GM23338 (cell line): ENCODE measurements around the gene SFT2D1.
A peak's percentile ranks its signal among the peaks of the same experiment; 100 is the strongest.

Experiments
- EZH2 ChIP-seq: fragments of 200-600 bp; sonication (generic); IDR thresholded peaks from one replicate; pipeline ENCODE4 v1.8.0; 2017; ENCODE audit warnings: antibody characterized with exemption, mild to moderate bottlenecking, low read depth; ENCODE audit not compliant: unreplicated experiment
- TF ChIP-seq, protein P1 (sequence below): IDR thresholded peaks from one replicate; pipeline ENCODE4 v1.6.1; 2018; ENCODE audit warnings: antibody characterized with exemption; ENCODE audit not compliant: unreplicated experiment
- TF ChIP-seq, protein P2 (sequence below), 2 experiments: fragments of 200-600 bp in 1 of 2; sonication (generic) in 1 of 2; conservative IDR thresholded peaks; 2 replicates each; pipeline versions ENCODE4 v1.5.1 to v1.6.1; 2016 to 2017; ENCODE audit warnings: antibody characterized with exemption in 2 of 2, low read depth in 2 of 2, mild to moderate bottlenecking in 2 of 2, moderate library complexity in 1 of 2

DNA sequence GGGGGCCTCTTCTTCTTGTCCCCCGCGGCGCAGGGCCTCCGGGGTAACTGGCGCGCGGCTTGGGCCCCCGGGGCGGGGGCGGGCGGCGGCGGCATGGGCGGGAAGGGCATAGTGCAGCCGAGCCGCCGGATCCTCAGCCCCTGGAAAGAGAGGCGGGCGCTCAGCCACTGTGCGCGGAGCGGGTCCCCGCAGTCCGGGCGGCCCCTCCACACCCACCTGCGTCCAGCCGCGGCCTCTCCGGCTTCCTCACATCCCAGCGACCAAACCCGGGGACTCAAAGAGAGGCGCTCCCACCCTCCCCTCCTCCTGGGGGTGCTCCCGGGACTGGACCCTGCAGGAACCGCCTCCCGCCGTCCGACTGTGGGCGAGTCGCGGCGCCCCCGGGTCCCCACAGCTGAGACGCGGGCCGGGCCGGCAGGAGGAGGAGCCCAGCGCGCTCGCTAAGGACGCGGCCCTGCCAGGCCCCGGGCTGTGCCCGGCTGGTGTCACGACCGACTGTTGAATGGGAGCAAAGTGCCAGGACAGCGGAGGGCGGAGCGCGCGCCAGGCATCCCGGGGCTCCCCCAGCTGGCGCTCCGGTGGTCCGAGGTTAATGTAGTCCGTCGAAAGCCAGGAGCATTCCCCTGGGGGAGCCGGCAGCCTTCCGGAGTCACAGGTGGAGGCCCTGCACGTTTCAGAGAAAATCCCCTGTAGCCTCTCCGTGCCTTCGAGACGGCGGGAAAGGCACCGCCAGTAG, 34.1 kb downstream of the SFT2D1 start, which contains the start of gene PRR18:
- TF ChIP-seq, protein P1, sequence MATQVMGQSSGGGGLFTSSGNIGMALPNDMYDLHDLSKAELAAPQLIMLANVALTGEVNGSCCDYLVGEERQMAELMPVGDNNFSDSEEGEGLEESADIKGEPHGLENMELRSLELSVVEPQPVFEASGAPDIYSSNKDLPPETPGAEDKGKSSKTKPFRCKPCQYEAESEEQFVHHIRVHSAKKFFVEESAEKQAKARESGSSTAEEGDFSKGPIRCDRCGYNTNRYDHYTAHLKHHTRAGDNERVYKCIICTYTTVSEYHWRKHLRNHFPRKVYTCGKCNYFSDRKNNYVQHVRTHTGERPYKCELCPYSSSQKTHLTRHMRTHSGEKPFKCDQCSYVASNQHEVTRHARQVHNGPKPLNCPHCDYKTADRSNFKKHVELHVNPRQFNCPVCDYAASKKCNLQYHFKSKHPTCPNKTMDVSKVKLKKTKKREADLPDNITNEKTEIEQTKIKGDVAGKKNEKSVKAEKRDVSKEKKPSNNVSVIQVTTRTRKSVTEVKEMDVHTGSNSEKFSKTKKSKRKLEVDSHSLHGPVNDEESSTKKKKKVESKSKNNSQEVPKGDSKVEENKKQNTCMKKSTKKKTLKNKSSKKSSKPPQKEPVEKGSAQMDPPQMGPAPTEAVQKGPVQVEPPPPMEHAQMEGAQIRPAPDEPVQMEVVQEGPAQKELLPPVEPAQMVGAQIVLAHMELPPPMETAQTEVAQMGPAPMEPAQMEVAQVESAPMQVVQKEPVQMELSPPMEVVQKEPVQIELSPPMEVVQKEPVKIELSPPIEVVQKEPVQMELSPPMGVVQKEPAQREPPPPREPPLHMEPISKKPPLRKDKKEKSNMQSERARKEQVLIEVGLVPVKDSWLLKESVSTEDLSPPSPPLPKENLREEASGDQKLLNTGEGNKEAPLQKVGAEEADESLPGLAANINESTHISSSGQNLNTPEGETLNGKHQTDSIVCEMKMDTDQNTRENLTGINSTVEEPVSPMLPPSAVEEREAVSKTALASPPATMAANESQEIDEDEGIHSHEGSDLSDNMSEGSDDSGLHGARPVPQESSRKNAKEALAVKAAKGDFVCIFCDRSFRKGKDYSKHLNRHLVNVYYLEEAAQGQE, result no peak
- TF ChIP-seq, protein P2, sequence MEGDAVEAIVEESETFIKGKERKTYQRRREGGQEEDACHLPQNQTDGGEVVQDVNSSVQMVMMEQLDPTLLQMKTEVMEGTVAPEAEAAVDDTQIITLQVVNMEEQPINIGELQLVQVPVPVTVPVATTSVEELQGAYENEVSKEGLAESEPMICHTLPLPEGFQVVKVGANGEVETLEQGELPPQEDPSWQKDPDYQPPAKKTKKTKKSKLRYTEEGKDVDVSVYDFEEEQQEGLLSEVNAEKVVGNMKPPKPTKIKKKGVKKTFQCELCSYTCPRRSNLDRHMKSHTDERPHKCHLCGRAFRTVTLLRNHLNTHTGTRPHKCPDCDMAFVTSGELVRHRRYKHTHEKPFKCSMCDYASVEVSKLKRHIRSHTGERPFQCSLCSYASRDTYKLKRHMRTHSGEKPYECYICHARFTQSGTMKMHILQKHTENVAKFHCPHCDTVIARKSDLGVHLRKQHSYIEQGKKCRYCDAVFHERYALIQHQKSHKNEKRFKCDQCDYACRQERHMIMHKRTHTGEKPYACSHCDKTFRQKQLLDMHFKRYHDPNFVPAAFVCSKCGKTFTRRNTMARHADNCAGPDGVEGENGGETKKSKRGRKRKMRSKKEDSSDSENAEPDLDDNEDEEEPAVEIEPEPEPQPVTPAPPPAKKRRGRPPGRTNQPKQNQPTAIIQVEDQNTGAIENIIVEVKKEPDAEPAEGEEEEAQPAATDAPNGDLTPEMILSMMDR (conservative IDR thresholded peaks at IDR 0.05; ENCODE audit: low read depth in 2 of 2), result no peak
- TF ChIP-seq EZH2, result peak; percentile 61
